B cell (primary cell): Measurements from ENCODE around the gene SLC25A10. TPM values are rescaled to one million over a fixed set of nuclear protein-coding genes. Genes with fewer than 3 reads are reported as not detected.

Experiments
- ATAC-seq: fragments of 200-7000 bp; cut with Tn5 transposase; one replicate; pipeline ENCODE4 v1.10.0; 2021; ENCODE audit warnings: low read depth, mild to moderate bottlenecking, moderate number of reproducible peaks, moderate library complexity
- CTCF ChIA-PET: fragments of 350-600 bp; sonication (Branson Sonifier 250); formaldehyde crosslinking; loops from one replicate; lab custom pipeline; 2021; ENCODE audit warnings: antibody characterized with exemption, inconsistent platforms; lab: Charles Lee
- POLR2A ChIA-PET: fragments of 350-600 bp; sonication (Branson Sonifier 250); formaldehyde crosslinking; loops from one replicate; lab custom pipeline; 2021; ENCODE audit warnings: antibody characterized with exemption; lab: Charles Lee
- DNase-seq: peaks from one replicate; pipeline ENCODE4 v3.0.0; 2013
- H2AFZ ChIP-seq: 2 replicates; pipeline ENCODE4 v1.6.1; 2012; ENCODE audit warnings: mild to moderate bottlenecking, low read depth, low read length; ENCODE audit not compliant: insufficient read depth, poor library complexity, severe bottlenecking
- H3K27ac ChIP-seq, 2 donors: 1 replicate in 1 of 2; 2 replicates in 1 of 2; pipeline ENCODE4 v1.5.1; 2012 to 2013; ENCODE audit warnings: low read length in 2 of 2, mild to moderate bottlenecking in 2 of 2, moderate library complexity in 1 of 2
- H3K27me3 ChIP-seq, 4 experiments: fragments of 200-600 bp in 1 of 4; sonication (generic) in 1 of 4; replicated peaks in 1 of 4; 1 replicate in 2 of 4; 2 replicates in 2 of 4; pipeline versions ENCODE4 v1.6.1 to v1.7.0; 2013 to 2016; ENCODE audit warnings: low read length in 3 of 4, mild to moderate bottlenecking in 2 of 4, mixed read lengths in 1 of 4, moderate library complexity in 1 of 4; ENCODE audit not compliant: insufficient read depth in 4 of 4, control insufficient read depth in 3 of 4; ENCODE audit errors: control extremely low read depth in 1 of 4
- H3K36me3 ChIP-seq, 2 experiments: replicated peaks in 1 of 2; 1 replicate in 1 of 2; 2 replicates in 1 of 2; pipeline versions ENCODE4 v1.6.1 to v1.7.1; 2013; ENCODE audit warnings: low read length in 1 of 2; ENCODE audit not compliant: insufficient read depth in 2 of 2, control insufficient read depth in 1 of 2; ENCODE audit errors: control extremely low read depth in 1 of 2, extremely low read depth in 1 of 2
- H3K4me1 ChIP-seq, 2 donors: fragments of 200-600 bp in 1 of 2; sonication (generic) in 1 of 2; 1 replicate in 1 of 2; 2 replicates in 1 of 2; pipeline versions ENCODE4 v1.5.1 to v1.6.1; 2013 to 2017; ENCODE audit warnings: low read length in 2 of 2; ENCODE audit not compliant: control insufficient read depth in 2 of 2, insufficient read depth in 2 of 2
- H3K4me2 ChIP-seq: replicated peaks from 2 replicates; pipeline ENCODE3; 2012; ENCODE audit warnings: mild to moderate bottlenecking, low read depth, low read length; ENCODE audit not compliant: poor library complexity, severe bottlenecking
- H3K4me3 ChIP-seq, 5 experiments: fragments of 200-600 bp in 1 of 5; sonication (generic) in 1 of 5; 1 replicate in 3 of 5; 2 replicates in 2 of 5; pipeline versions ENCODE4 v1.5.1 to v1.7.0; 2011 to 2016; ENCODE audit warnings: low read length in 4 of 5, mild to moderate bottlenecking in 4 of 5, low read depth in 2 of 5, control low read depth in 1 of 5, moderate library complexity in 1 of 5; ENCODE audit not compliant: insufficient read depth in 1 of 5; ENCODE audit errors: control extremely low read depth in 1 of 5, extremely low read depth in 1 of 5
- H3K79me2 ChIP-seq: fragments of 200-600 bp; sonication (generic); one replicate; pipeline ENCODE4 v1.6.0; 2016; ENCODE audit warnings: low read length; ENCODE audit not compliant: control insufficient read depth, insufficient read depth
- H3K9ac ChIP-seq: fragments of 200-600 bp; sonication (generic); 2 replicates; pipeline ENCODE4 v1.6.1; 2017; ENCODE audit warnings: mild to moderate bottlenecking, low read length, moderate library complexity
- H3K9me3 ChIP-seq, 3 donors: one replicate each; pipeline versions ENCODE4 v1.6.1 to v1.7.1; 2013; ENCODE audit warnings: low read length in 2 of 3; ENCODE audit not compliant: control insufficient read depth in 2 of 3, insufficient read depth in 1 of 3; ENCODE audit errors: control extremely low read depth in 1 of 3
- H4K20me1 ChIP-seq: 2 replicates; pipeline ENCODE4 v1.6.0; 2012; ENCODE audit warnings: mild to moderate bottlenecking, low read length; ENCODE audit not compliant: insufficient read depth, control insufficient read depth, poor library complexity, severe bottlenecking
- H3K27ac Mint-ChIP-seq: one replicate; pipeline ENCODE4 v1.8.0; 2021; ENCODE audit warnings: mixed read lengths
- H3K27me3 Mint-ChIP-seq: one replicate; pipeline ENCODE4 v1.8.0; 2021; ENCODE audit warnings: mixed read lengths
- H3K4me1 Mint-ChIP-seq: one replicate; pipeline ENCODE4 v1.8.0; 2021; ENCODE audit warnings: mixed read lengths
- H3K4me3 Mint-ChIP-seq: one replicate; pipeline ENCODE4 v1.8.0; 2021; ENCODE audit warnings: mixed read lengths
- H3K9me3 Mint-ChIP-seq: one replicate; pipeline ENCODE4 v1.8.0; 2022; ENCODE audit warnings: mixed read lengths; ENCODE audit not compliant: insufficient read depth
- CTCF ChIP-seq: fragments of 200-600 bp; IDR thresholded peaks from one replicate; pipeline ENCODE4 v1.8.0; 2022; ENCODE audit warnings: antibody characterized with exemption, mild to moderate bottlenecking
- EZH2 ChIP-seq: IDR thresholded peaks from 2 replicates; pipeline ENCODE4 v1.6.1; 2012; ENCODE audit warnings: borderline replicate concordance, low read depth, mild to moderate bottlenecking, moderate library complexity, low read length; ENCODE audit not compliant: insufficient read depth, poor library complexity, severe bottlenecking
- WGBS: methylation state at CpG from one replicate; pipeline ENCODE4 v1.1.5; 2013; ENCODE audit warnings: missing lambda C conversion rate; ENCODE audit not compliant: insufficient coverage; 5-methylcytosine and 5-hydroxymethylcytosine counted together
- intact Hi-C: fragments of 100-400 bp; cut with micrococcal nuclease; formaldehyde crosslinking; loops from one replicate; pipeline ENCODE4 v1.10.0; 2022
- polyA plus RNA-seq: library from polyadenylated mRNA; depleted of rRNA; stranded (reverse); fragments of >200 nt; gene quantifications from 2 replicates; pipeline ENCODE4 v1.2.3, GENCODE V29; 2012
- total RNA-seq, 2 donors: library from RNA; stranded (reverse); fragments of 120-200 nt in 1 of 2; gene quantifications; 1 replicate in 1 of 2; 2 replicates in 1 of 2; pipeline versions ENCODE4 v1.2.3 to v1.2.4, GENCODE V29; 2013 to 2022

SLC25A10 gene
- total and polyA plus RNA-seq, 2 donors (not counting 1 experiment from before 2014, with no cell fraction given), result 3.9 to 5.0 TPM

- Histone ChIP-seq H2AFZ (no peak overlapping the region), H3K27me3 (peaks cover 0 to 38% (median 4%) of the 10 kb centered on the region in 4 experiments), H3K27ac (no peak overlapping the region), H3K79me2 (no peaks in the 10 kb centered on the region), H3K9ac (no peak overlapping the region), H3K9me3 (no peaks in the 10 kb centered on the region), H3K36me3 (no peaks in the 10 kb centered on the region), H4K20me1 (no peaks in the 10 kb centered on the region), H3K4me3 (no peak overlapping the region), H3K4me2 (no peak overlapping the region), H3K4me1 (peaks cover 6 to 13% of the 10 kb centered on the region in 2 donors)
- ATAC-seq, result peak; percentile 74
- peaks cover 12% of the 10 kb centered on the region for H3K4me1 Mint-ChIP-seq
- peak; percentile 68 for DNase-seq
- peaks cover 24% of the 10 kb centered on the region for H3K27me3 Mint-ChIP-seq
- H3K4me3 Mint-ChIP-seq, result no peak overlapping the region
- TF ChIP-seq EZH2, result no peak
- TF ChIP-seq CTCF, result peak; percentile 85
- no peaks in the 10 kb centered on the region for H3K9me3 Mint-ChIP-seq
- ChIA-PET POLR2A (no interaction called here), CTCF (interaction anchor here (0.6 to 2.3 kb wide), 3 partner anchors 9 to 121 kb away, joined by 3 to 6 read pairs (median 3); no protein-coding TSS in a partner anchor)
- 57% methylated on average over 30 of the region's 32 CpGs for WGBS
- H3K27ac Mint-ChIP-seq, result no peak overlapping the region
- intact Hi-C loops, result no loop called here
Measured at GRCh38 chr17:81733507-81734404, 21.7 kb downstream of the SLC25A10 start.
